Lower leg skin (tissue), 4 donors: ENCODE results near the gene STK16. TPM values are rescaled to one million over a fixed set of nuclear protein-coding genes. Genes with fewer than 3 reads are reported as not detected.
A peak's percentile ranks its signal among the peaks of the same experiment; 100 is the strongest.
"Not testable (repeated sequence)": the region's sequence is repeated elsewhere in the genome, so short reads cannot be mapped to it uniquely, and the experiment has no call there.

Experiments used
- DNase-seq, 2 donors: peaks; one replicate each; pipeline ENCODE4 v3.0.0-alpha.2; 2019; ENCODE audit warnings: low spot score in 2 of 2
- H3K4me3 ChIP-seq: fragments of 200-600 bp; sonication (generic); 2 replicates; pipeline ENCODE4 v1.5.1; 2017; ENCODE audit warnings: mild to moderate bottlenecking, low read depth; ENCODE audit not compliant: poor library complexity, severe bottlenecking
- CTCF ChIP-seq, 3 donors: fragments of 450-650 bp; IDR thresholded peaks; one replicate each; pipeline ENCODE4 v1.5.1; 2016; ENCODE audit warnings: antibody characterized with exemption in 3 of 3, mild to moderate bottlenecking in 3 of 3, moderate library complexity in 2 of 3
- POLR2A ChIP-seq, 2 donors: fragments of 450-650 bp; IDR thresholded peaks; one replicate each; pipeline ENCODE4 v1.6.1; 2016 to 2017; ENCODE audit warnings: antibody characterized with exemption in 2 of 2, mild to moderate bottlenecking in 1 of 2, moderate library complexity in 1 of 2
- WGBS, 2 donors: methylation state at CpG; one replicate each; pipeline ENCODE4 v1.1.5; 2018; 5-methylcytosine and 5-hydroxymethylcytosine counted together
- intact Hi-C: fragments of 100-400 bp; cut with DNase I; formaldehyde crosslinking; loops from one replicate; pipeline ENCODE4 v1.15.0; 2023; ENCODE audit warnings: low total_unique reads
- total RNA-seq, 4 donors: library from RNA; depleted of rRNA; stranded (reverse); fragments of >200 nt; gene quantifications; one replicate each; pipeline ENCODE4 v1.1.0, GENCODE V29; 2016

The STK16 gene
- 10 to 100 TPM; 12.9 to 26.4 (median 13.8) TPM for total RNA-seq

GRCh38 chr2:219245148-219245898 is at the start of gene STK16, which contains the start of gene GLB1L:
TSS of gene STK16 (plus strand) at chr2:219245479. CDS start at chr2:219246000, 521 bp downstream.
TSS of gene GLB1L (minus strand) at chr2:219245444. CDS start at chr2:219243573, 1,871 bp downstream.
- no peak for TF ChIP-seq CTCF (IDR thresholded peaks at IDR 0.05)
- peak in 1 of 2 donors; percentile 34 for TF ChIP-seq POLR2A (IDR thresholded peaks at IDR 0.05)
- 0 to 1% methylated on average over 16 to 39 of the region's 46 CpGs for WGBS, 2 donors
- DNase-seq = peak; percentile 92 to 99
- intact Hi-C loops = no loop called here
- H3K4me3 ChIP-seq = peak within 1 kb of the TSS; percentile 79

GRCh38 chr2:219197388-219197787 is 47.9 kb upstream of the STK16 start:
- TF ChIP-seq POLR2A (IDR thresholded peaks at IDR 0.05) = no peak
- TF ChIP-seq CTCF (IDR thresholded peaks at IDR 0.05) = no peak
- WGBS, 2 donors = 88 to 94% methylated on average over 1 of the region's 1 CpG
- H3K4me3 ChIP-seq = no peak overlapping the region
- DNase-seq = peak in 1 of 2 donors; percentile 10
- intact Hi-C loops = no loop called here

GRCh38 chr2:219198974-219199373 is 46.3 kb upstream of the STK16 start:
- intact Hi-C loops = no loop called here
- H3K4me3 ChIP-seq = no peak overlapping the region
- DNase-seq = peak in 1 of 2 donors; percentile 45
- 80 to 84% methylated on average over 5 of the region's 5 CpGs for WGBS, 2 donors
- TF ChIP-seq POLR2A (IDR thresholded peaks at IDR 0.05) = no peak
- no peak for TF ChIP-seq CTCF (IDR thresholded peaks at IDR 0.05)

GRCh38 chr2:219199470-219200211 is 45.6 kb upstream of the STK16 start:
- TF ChIP-seq CTCF (IDR thresholded peaks at IDR 0.05) (no peak), POLR2A (IDR thresholded peaks at IDR 0.05) (no peak)
- WGBS, 2 donors = 83 to 88% methylated on average over 12 of the region's 12 CpGs
- intact Hi-C loops = no loop called here
- peak in 1 of 2 donors; percentile 50 for DNase-seq
- H3K4me3 ChIP-seq = no peak overlapping the region

- 77 to 80% methylated on average over 26 of the region's 26 CpGs for WGBS, 2 donors
- DNase-seq = peak in 1 of 2 donors; percentile 45
- H3K4me3 ChIP-seq, intact Hi-C loops: not testable (repeated sequence)
These were observed 44.6 kb upstream of the STK16 start for GRCh38 chr2:219200502-219201326.

GRCh38 chr2:219201331-219201730 is 43.9 kb upstream of the STK16 start:
- intact Hi-C loops, H3K4me3 ChIP-seq: not testable (repeated sequence)
- 75 to 93% methylated on average over 13 to 21 of the region's 21 CpGs for WGBS, 2 donors
- DNase-seq = peak in 1 of 2 donors; percentile 58
